HepG2 (cell line): ENCODE measurements around the gene DDR1. TPM values are rescaled to one million over a fixed set of nuclear protein-coding genes. Genes with fewer than 3 reads are reported as not detected.
A peak's percentile ranks its signal among the peaks of the same experiment; 100 is the strongest.

Source experiments
- AGO2 ChIP-seq: fragments of 200-400 bp; formaldehyde crosslinking; optimal IDR thresholded peaks from 2 replicates; pipeline ENCODE3; 2017; ENCODE audit warnings: mild to moderate bottlenecking, low read depth, low read length, moderate library complexity
- CC2D1A ChIP-seq: sonication (generic); formaldehyde crosslinking; IDR thresholded peaks from 2 replicates; pipeline ENCODE4 v1.8.1; 2023; ENCODE audit warnings: mild to moderate bottlenecking, missing genetic modification reagents
- DMAP1 ChIP-seq: IDR thresholded peaks from 2 replicates; pipeline ENCODE4 v1.6.1; 2016
- FOXP1 ChIP-seq, 2 experiments: fragments of 450-650 bp in 1 of 2; IDR thresholded peaks; 2 replicates each; pipeline ENCODE4 v1.6.1; 2017 to 2018; ENCODE audit warnings: antibody characterized with exemption in 1 of 2
- LCORL ChIP-seq, 2 experiments: fragments of 450-650 bp in 1 of 2; sonication (generic) in 1 of 2; formaldehyde crosslinking in 1 of 2; IDR thresholded peaks; 2 replicates each; pipeline versions ENCODE4 v1.5.0 to v1.6.1; 2017 to 2020; ENCODE audit warnings: antibody characterized with exemption in 1 of 2, missing genetic modification reagents in 1 of 2
- MEF2D ChIP-seq: sonication (generic); formaldehyde crosslinking; IDR thresholded peaks from 2 replicates; pipeline ENCODE4 v1.5.1; 2020; ENCODE audit warnings: mild to moderate bottlenecking, missing genetic modification reagents
- MZF1 ChIP-seq: sonication (generic); formaldehyde crosslinking; IDR thresholded peaks from 2 replicates; pipeline ENCODE4 v1.8.1; 2023; ENCODE audit warnings: mild to moderate bottlenecking, missing genetic modification reagents, borderline replicate concordance
- POGK ChIP-seq: sonication (generic); formaldehyde crosslinking; conservative IDR thresholded peaks from 2 replicates; pipeline ENCODE4 v1.8.0; 2022; ENCODE audit warnings: mild to moderate bottlenecking, moderate library complexity, missing genetic modification reagents
- RARA ChIP-seq: IDR thresholded peaks from 2 replicates; pipeline ENCODE4 v1.6.1; 2016; ENCODE audit warnings: missing genetic modification reagents, missing compliant biosample characterization
- SCMH1 ChIP-seq: sonication (generic); formaldehyde crosslinking; IDR thresholded peaks from 2 replicates; pipeline ENCODE4 v1.9.0; 2021; ENCODE audit warnings: missing genetic modification reagents, mild to moderate bottlenecking, borderline replicate concordance
- SP4 ChIP-seq: sonication (generic); formaldehyde crosslinking; IDR thresholded peaks from 2 replicates; pipeline ENCODE4 v1.8.1; 2023; ENCODE audit warnings: mild to moderate bottlenecking, missing genetic modification reagents
- TBX2 ChIP-seq: sonication (generic); formaldehyde crosslinking; IDR thresholded peaks from 2 replicates; pipeline ENCODE4 v1.5.0; 2020; ENCODE audit warnings: missing genetic modification reagents, mild to moderate bottlenecking, borderline replicate concordance
- TGIF2 ChIP-seq: IDR thresholded peaks from 2 replicates; pipeline ENCODE4 v1.6.1; 2016; ENCODE audit warnings: control low read depth, missing compliant biosample characterization
- ZFP62 ChIP-seq: sonication (generic); formaldehyde crosslinking; IDR thresholded peaks from 2 replicates; pipeline ENCODE4 v1.4.0; 2020; ENCODE audit warnings: missing genetic modification reagents
- ZNF44 ChIP-seq: sonication (generic); formaldehyde crosslinking; IDR thresholded peaks from 2 replicates; pipeline ENCODE4 v1.5.1; 2020; ENCODE audit warnings: mild to moderate bottlenecking, missing genetic modification reagents
- ZNF607 ChIP-seq: sonication (generic); formaldehyde crosslinking; IDR thresholded peaks from 2 replicates; pipeline ENCODE4 v1.5.1; 2020; ENCODE audit warnings: missing genetic modification reagents, mild to moderate bottlenecking, borderline replicate concordance
- ZNF616 ChIP-seq: sonication (generic); formaldehyde crosslinking; IDR thresholded peaks from 2 replicates; pipeline ENCODE4 v1.5.0; 2020; ENCODE audit warnings: low read depth, mild to moderate bottlenecking, missing genetic modification reagents
- ZNF678 ChIP-seq: sonication (generic); formaldehyde crosslinking; IDR thresholded peaks from 2 replicates; pipeline ENCODE4 v1.4.0; 2020; ENCODE audit warnings: mild to moderate bottlenecking, missing genetic modification reagents
- ZSCAN21 ChIP-seq: sonication (generic); formaldehyde crosslinking; IDR thresholded peaks from 2 replicates; pipeline ENCODE4 v1.8.0; 2022; ENCODE audit warnings: mild to moderate bottlenecking, missing genetic modification reagents, moderate library complexity, borderline replicate concordance
- polyA plus RNA-seq, 8 experiments: library from polyadenylated mRNA; depleted of rRNA in 3 of 8; stranded (reverse) in 7 of 8; unstranded in 1 of 8; fragments of >200 nt; fragmentation: Illumina TruSeq in 4 of 8; extraction: Trizol in 4 of 8; gene quantifications; 2 replicates each; pipeline versions ENCODE4 v1.2.1 to v1.2.3, GENCODE V29; 2011 to 2016; ENCODE audit warnings: low read depth in 4 of 8, missing spikeins in 1 of 8, mixed read lengths in 1 of 8; ENCODE audit not compliant: insufficient read depth in 1 of 8
- total RNA-seq, 5 experiments: library from RNA; depleted of rRNA; stranded (reverse); fragments of >200 nt; fragmentation: Illumina TruSeq; extraction: Trizol; gene quantifications; 2 replicates each; pipeline ENCODE4 v1.2.3, GENCODE V29; 2016; ENCODE audit warnings: low read depth in 1 of 5
- TF ChIP-seq, protein P1 (sequence below): sonication (generic); formaldehyde crosslinking; IDR thresholded peaks from 2 replicates; pipeline ENCODE4 v1.9.0; 2021; ENCODE audit warnings: missing genetic modification reagents, mild to moderate bottlenecking, borderline replicate concordance
- TF ChIP-seq, protein P2 (sequence below): IDR thresholded peaks from 2 replicates; pipeline ENCODE4 v1.6.1; 2016; ENCODE audit warnings: mild to moderate bottlenecking
- TF ChIP-seq, protein P3 (sequence below): sonication (generic); formaldehyde crosslinking; IDR thresholded peaks from 2 replicates; pipeline ENCODE4 v1.4.0; 2020; ENCODE audit warnings: missing genetic modification reagents

DDR1 gene
- total and polyA plus RNA-seq, 2 of the 13 experiments (the other 11 are each of a cell fraction or from before 2014, with no cell fraction given) = 16.7 to 20.2 TPM

DNA sequence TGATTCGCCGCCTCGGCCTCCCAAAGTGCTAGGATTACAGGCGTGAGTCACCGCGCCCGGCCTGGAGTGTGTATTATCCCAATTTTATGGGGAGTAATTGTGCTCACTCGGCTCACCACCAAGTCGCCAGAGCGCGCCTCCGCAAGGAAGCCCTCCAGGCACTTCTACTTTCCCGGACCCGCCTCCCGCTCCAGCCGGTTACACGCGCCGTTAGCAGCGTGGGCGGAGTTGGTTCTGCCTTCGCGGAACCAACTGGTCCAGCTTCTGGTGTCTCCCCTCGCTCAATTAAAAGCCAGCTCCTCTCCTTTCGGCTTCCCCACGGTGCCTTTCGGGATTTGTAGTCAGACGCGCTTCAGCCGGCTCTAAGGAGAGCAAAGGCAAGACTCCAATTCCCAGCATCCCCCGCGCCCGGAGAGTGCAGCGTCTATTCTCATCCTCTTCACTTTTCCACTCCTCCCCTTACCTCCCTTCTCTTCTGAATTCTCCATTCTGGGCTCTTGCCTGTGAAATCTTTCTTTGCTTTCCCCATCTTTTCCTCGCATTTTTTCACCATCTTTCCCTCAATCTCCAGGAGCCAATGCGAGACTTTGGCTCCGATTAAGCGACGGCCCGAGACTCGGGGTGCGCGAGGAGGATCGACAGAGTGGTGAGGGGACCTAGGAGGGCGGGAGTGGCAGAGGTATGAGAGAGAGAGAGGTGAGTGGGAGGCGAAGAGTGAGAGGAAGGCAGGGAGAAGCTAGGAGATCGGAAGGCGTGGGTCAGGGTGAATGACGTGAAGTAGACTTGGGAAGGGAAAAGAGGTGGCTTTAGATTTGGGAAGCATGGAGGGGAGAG, 23.7 kb downstream of the DDR1 start, which contains the start of gene GTF2H4 (continued):
- TF ChIP-seq SP4 (CRISPR knock-in tag) (peak; percentile 75; the same call in 1 of the 2 replicates), ZNF607 (peak; percentile 64; the same call in 1 of the 2 replicates), TBX2 (CRISPR knock-in tag) (peak; percentile 83), POGK (CRISPR knock-in tag) (peak; percentile 79; the same call in 1 of the 2 replicates), LCORL (IDR thresholded peaks at IDR 0.05) (no peak), LCORL (CRISPR knock-in tag; IDR thresholded peaks at IDR 0.05) (peak; percentile 84), TGIF2 (CRISPR knock-in tag) (peak; percentile 87), MEF2D (CRISPR knock-in tag) (peak; percentile 93), ZNF678 (CRISPR knock-in tag) (no peak), MZF1 (CRISPR knock-in tag) (no peak; the same call in 1 of the 2 replicates), ZNF616 (no peak; the same call in 1 of the 2 replicates), ZSCAN21 (no peak; the same call in none of the 2 replicates), RARA (no peak), ZFP62 (CRISPR knock-in tag) (peak; percentile 90; the same call in 1 of the 2 replicates), ZNF44 (0 out of 2 replicates have a peak, but pooled peaks have one; percentile 38), DMAP1 (CRISPR knock-in tag) (peak; percentile 88), FOXP1 (IDR thresholded peaks at IDR 0.05) (no peak), FOXP1 (CRISPR knock-in tag; IDR thresholded peaks at IDR 0.05) (0 out of 2 replicates have a peak, but pooled peaks have one; percentile 31), CC2D1A (CRISPR knock-in tag) (no peak), AGO2 (peak; percentile 30), SCMH1 (CRISPR knock-in tag) (no peak)
- TF ChIP-seq, protein P1, sequence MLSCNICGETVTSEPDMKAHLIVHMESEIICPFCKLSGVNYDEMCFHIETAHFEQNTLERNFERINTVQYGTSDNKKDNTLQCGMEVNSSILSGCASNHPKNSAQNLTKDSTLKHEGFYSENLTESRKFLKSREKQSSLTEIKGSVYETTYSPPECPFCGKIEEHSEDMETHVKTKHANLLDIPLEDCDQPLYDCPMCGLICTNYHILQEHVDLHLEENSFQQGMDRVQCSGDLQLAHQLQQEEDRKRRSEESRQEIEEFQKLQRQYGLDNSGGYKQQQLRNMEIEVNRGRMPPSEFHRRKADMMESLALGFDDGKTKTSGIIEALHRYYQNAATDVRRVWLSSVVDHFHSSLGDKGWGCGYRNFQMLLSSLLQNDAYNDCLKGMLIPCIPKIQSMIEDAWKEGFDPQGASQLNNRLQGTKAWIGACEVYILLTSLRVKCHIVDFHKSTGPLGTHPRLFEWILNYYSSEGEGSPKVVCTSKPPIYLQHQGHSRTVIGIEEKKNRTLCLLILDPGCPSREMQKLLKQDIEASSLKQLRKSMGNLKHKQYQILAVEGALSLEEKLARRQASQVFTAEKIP = no peak
- TF ChIP-seq, protein P2, sequence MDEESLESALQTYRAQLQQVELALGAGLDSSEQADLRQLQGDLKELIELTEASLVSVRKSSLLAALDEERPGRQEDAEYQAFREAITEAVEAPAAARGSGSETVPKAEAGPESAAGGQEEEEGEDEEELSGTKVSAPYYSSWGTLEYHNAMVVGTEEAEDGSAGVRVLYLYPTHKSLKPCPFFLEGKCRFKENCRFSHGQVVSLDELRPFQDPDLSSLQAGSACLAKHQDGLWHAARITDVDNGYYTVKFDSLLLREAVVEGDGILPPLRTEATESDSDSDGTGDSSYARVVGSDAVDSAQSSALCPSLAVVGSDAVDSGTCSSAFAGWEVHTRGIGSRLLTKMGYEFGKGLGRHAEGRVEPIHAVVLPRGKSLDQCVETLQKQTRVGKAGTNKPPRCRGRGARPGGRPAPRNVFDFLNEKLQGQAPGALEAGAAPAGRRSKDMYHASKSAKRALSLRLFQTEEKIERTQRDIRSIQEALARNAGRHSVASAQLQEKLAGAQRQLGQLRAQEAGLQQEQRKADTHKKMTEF (CRISPR knock-in tag) = peak; percentile 92
- TF ChIP-seq, protein P3, sequence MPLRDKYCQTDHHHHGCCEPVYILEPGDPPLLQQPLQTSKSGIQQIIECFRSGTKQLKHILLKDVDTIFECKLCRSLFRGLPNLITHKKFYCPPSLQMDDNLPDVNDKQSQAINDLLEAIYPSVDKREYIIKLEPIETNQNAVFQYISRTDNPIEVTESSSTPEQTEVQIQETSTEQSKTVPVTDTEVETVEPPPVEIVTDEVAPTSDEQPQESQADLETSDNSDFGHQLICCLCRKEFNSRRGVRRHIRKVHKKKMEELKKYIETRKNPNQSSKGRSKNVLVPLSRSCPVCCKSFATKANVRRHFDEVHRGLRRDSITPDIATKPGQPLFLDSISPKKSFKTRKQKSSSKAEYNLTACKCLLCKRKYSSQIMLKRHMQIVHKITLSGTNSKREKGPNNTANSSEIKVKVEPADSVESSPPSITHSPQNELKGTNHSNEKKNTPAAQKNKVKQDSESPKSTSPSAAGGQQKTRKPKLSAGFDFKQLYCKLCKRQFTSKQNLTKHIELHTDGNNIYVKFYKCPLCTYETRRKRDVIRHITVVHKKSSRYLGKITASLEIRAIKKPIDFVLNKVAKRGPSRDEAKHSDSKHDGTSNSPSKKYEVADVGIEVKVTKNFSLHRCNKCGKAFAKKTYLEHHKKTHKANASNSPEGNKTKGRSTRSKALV = no peak
